GM23338 (cell line): ENCODE measurements around the gene OPRL1. TPM values are rescaled to one million over a fixed set of nuclear protein-coding genes. Genes with fewer than 3 reads are reported as not detected.

Experiments used
- ATAC-seq: fragments of 200-7000 bp; cut with Tn5 transposase; 3 replicates; pipeline ENCODE4 v1.9.1; 2020
- DNase-seq: peaks from one replicate; pipeline ENCODE4 v3.0.0-alpha.2; 2015; ENCODE audit warnings: low spot score
- H2AFZ ChIP-seq: fragments of 200-600 bp; sonication (generic); 2 replicates; pipeline ENCODE4 v1.8.0; 2016; ENCODE audit warnings: antibody characterized with exemption, mild to moderate bottlenecking, moderate library complexity
- H3F3A ChIP-seq: fragments of 200-600 bp; sonication (generic); replicated peaks from 2 replicates; pipeline ENCODE4 v1.8.0; 2017; ENCODE audit warnings: antibody characterized with exemption, mixed run types, low read depth
- H3K27ac ChIP-seq: fragments of 200-600 bp; sonication (generic); 2 replicates; pipeline ENCODE4 v1.6.1; 2016; ENCODE audit warnings: low read depth
- H3K27me3 ChIP-seq: fragments of 200-600 bp; sonication (generic); 2 replicates; pipeline ENCODE4 v1.8.0; 2016; ENCODE audit warnings: mild to moderate bottlenecking, mixed run types, moderate library complexity; ENCODE audit not compliant: insufficient read depth
- H3K36me3 ChIP-seq: fragments of 200-600 bp; sonication (generic); 2 replicates; pipeline ENCODE4 v1.8.0; 2016; ENCODE audit warnings: mild to moderate bottlenecking; ENCODE audit not compliant: insufficient read depth
- H3K4me1 ChIP-seq: fragments of 200-600 bp; sonication (generic); 2 replicates; pipeline ENCODE4 v1.8.0; 2016; ENCODE audit warnings: mild to moderate bottlenecking, moderate library complexity; ENCODE audit not compliant: insufficient read depth
- H3K4me2 ChIP-seq: fragments of 200-600 bp; sonication (generic); 2 replicates; pipeline ENCODE4 v1.7.1; 2017; ENCODE audit warnings: mixed run types
- H3K4me3 ChIP-seq: fragments of 200-600 bp; sonication (generic); 2 replicates; pipeline ENCODE4 v1.6.1; 2016; ENCODE audit warnings: mixed run types
- H3K79me2 ChIP-seq: fragments of 200-600 bp; sonication (generic); replicated peaks from 2 replicates; pipeline ENCODE4 v1.8.0; 2017; ENCODE audit warnings: mild to moderate bottlenecking; ENCODE audit not compliant: insufficient read depth
- H3K9me2 ChIP-seq: fragments of 200-600 bp; sonication (generic); 2 replicates; pipeline ENCODE4 v1.8.0; 2017; ENCODE audit not compliant: insufficient read depth
- H4K20me1 ChIP-seq: fragments of 200-600 bp; sonication (generic); replicated peaks from 2 replicates; pipeline ENCODE4 v1.8.0; 2017; ENCODE audit warnings: mild to moderate bottlenecking; ENCODE audit not compliant: insufficient read depth
- H3K27ac Mint-ChIP-seq: 2 replicates; pipeline ENCODE4 v1.8.0; 2020; ENCODE audit warnings: inconsistent platforms, mild to moderate bottlenecking, moderate library complexity, mixed read lengths
- H3K27me3 Mint-ChIP-seq: 3 replicates; pipeline ENCODE4 v1.8.0; 2022; ENCODE audit warnings: low read depth, mild to moderate bottlenecking, moderate library complexity, mixed read lengths, inconsistent platforms; ENCODE audit not compliant: insufficient read depth, poor library complexity
- H3K36me3 Mint-ChIP-seq: 3 replicates; pipeline ENCODE4 v1.8.0; 2021; ENCODE audit warnings: low read depth, mild to moderate bottlenecking, inconsistent platforms, moderate library complexity, mixed read lengths
- H3K4me1 Mint-ChIP-seq: 3 replicates; pipeline ENCODE4 v1.8.0; 2020; ENCODE audit warnings: mild to moderate bottlenecking, inconsistent platforms, mixed read lengths
- H3K4me3 Mint-ChIP-seq: 3 replicates; pipeline ENCODE4 v1.8.0; 2021; ENCODE audit warnings: moderate library complexity, mild to moderate bottlenecking, inconsistent platforms, mixed read lengths
- H3K9me3 Mint-ChIP-seq: 3 replicates; pipeline ENCODE4 v1.8.0; 2020; ENCODE audit warnings: moderate library complexity, mild to moderate bottlenecking, inconsistent platforms, mixed read lengths
- CREB1 ChIP-seq: fragments of 250-450 bp; sonication (Bioruptor Pico); IDR thresholded peaks from 2 replicates; pipeline ENCODE4 v1.5.0; 2020; ENCODE audit warnings: low read depth, mild to moderate bottlenecking, moderate library complexity
- EZH2 ChIP-seq: fragments of 200-600 bp; sonication (generic); IDR thresholded peaks from one replicate; pipeline ENCODE4 v1.8.0; 2017; ENCODE audit warnings: antibody characterized with exemption, mild to moderate bottlenecking, low read depth; ENCODE audit not compliant: unreplicated experiment
- EZH2phosphoT487 ChIP-seq: fragments of 200-600 bp; sonication (generic); IDR thresholded peaks from one replicate; pipeline ENCODE4 v1.8.1; 2018; ENCODE audit warnings: antibody characterized with exemption; ENCODE audit not compliant: unreplicated experiment
- JUNB ChIP-seq: IDR thresholded peaks from one replicate; pipeline ENCODE4 v1.6.1; 2016; ENCODE audit warnings: antibody characterized with exemption; ENCODE audit not compliant: unreplicated experiment
- NANOG ChIP-seq: IDR thresholded peaks from 2 replicates; pipeline ENCODE4 v1.6.1; 2016; ENCODE audit warnings: antibody characterized with exemption, borderline replicate concordance
- POLR2AphosphoS5 ChIP-seq: IDR thresholded peaks from 2 replicates; pipeline ENCODE4 v1.6.1; 2016; ENCODE audit warnings: antibody characterized with exemption, low read depth
- STAT1 ChIP-seq: IDR thresholded peaks from one replicate; pipeline ENCODE4 v1.6.1; 2016; ENCODE audit warnings: antibody characterized with exemption; ENCODE audit not compliant: unreplicated experiment
- ZNF114 ChIP-seq: fragments of 250-450 bp; sonication (Bioruptor Pico); IDR thresholded peaks from 2 replicates; pipeline ENCODE4 v1.5.0; 2020; ENCODE audit warnings: mild to moderate bottlenecking, moderate library complexity
- ZNF331 ChIP-seq: fragments of 250-450 bp; sonication (Bioruptor Pico); IDR thresholded peaks from 2 replicates; pipeline ENCODE4 v1.5.0; 2020; ENCODE audit warnings: low read depth, mild to moderate bottlenecking, moderate library complexity
- polyA plus RNA-seq: library from polyadenylated mRNA; unstranded; fragments of >200 nt; fragmentation: Nextera tagmentation; extraction: Ambion mirVana; gene quantifications from 2 replicates; pipeline ENCODE4 v1.2.1, GENCODE V29; 2016
- total RNA-seq: library from RNA; depleted of rRNA; stranded (reverse); fragments of >200 nt; shearing (Covaris generic); gene quantifications from 2 replicates; pipeline ENCODE4 v1.2.3, GENCODE V29; 2014
- TF ChIP-seq, protein P1 (sequence below): fragments of 250-450 bp; sonication (Bioruptor Pico); IDR thresholded peaks from 2 replicates; pipeline ENCODE4 v1.5.0; 2020; ENCODE audit warnings: mild to moderate bottlenecking, moderate library complexity
- TF ChIP-seq, protein P2 (sequence below): IDR thresholded peaks from 2 replicates; pipeline ENCODE4 v1.6.1; 2016; ENCODE audit warnings: antibody characterized with exemption
- TF ChIP-seq, protein P3 (sequence below), 2 experiments: fragments of 200-600 bp in 1 of 2; sonication (generic) in 1 of 2; conservative IDR thresholded peaks; 2 replicates each; pipeline versions ENCODE4 v1.5.1 to v1.6.1; 2016 to 2017; ENCODE audit warnings: antibody characterized with exemption in 2 of 2, low read depth in 2 of 2, mild to moderate bottlenecking in 2 of 2, moderate library complexity in 1 of 2
- TF ChIP-seq, protein P4 (sequence below): IDR thresholded peaks from one replicate; pipeline ENCODE4 v1.6.1; 2018; ENCODE audit warnings: antibody characterized with exemption; ENCODE audit not compliant: unreplicated experiment

OPRL1 gene
- total and polyA plus RNA-seq, 2 experiments from 2014 or later, result 0.27 to 1.1 TPM

DNA sequence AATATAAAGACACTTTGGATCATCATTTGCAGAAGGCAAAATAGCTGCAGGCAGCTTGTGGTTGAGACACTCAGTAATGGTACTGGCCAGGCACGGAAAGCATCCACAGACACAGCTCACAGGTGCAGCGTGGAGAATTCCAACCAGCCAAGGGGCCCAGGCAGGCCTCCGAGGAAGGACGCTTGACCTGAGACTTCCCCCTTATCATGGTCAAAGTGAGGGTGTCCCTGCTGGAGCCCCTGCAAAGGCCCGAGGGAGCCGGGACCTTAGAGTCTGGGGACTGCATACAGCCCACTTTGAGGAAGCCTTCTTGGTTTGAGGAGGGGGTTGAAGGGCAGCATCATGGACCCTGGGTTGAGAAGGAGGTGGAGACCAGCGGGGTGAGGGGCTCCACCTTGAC lies 69.3 kb downstream of the OPRL1 start:
- no peak overlapping the region for H3K27ac ChIP-seq
- no peaks in the 10 kb centered on the region; the same call in 1 of the 2 replicates for H3K9me2 ChIP-seq
- H3K4me3 ChIP-seq, result no peak overlapping the region
- H4K20me1 ChIP-seq, result no peaks in the 10 kb centered on the region
- Mint-ChIP-seq H3K36me3 (peaks cover 12% of the 10 kb centered on the region; the same call in 2 of the 3 replicates), H3K4me1 (peaks cover 19% of the 10 kb centered on the region), H3K27me3 (peaks cover 13% of the 10 kb centered on the region), H3K4me3 (no peak overlapping the region), H3K9me3 (peaks cover 28% of the 10 kb centered on the region), H3K27ac (no peak overlapping the region)
- ATAC-seq, result no peak
- no peaks in the 10 kb centered on the region for H3K27me3 ChIP-seq
- TF ChIP-seq POLR2AphosphoS5 (no peak), EZH2 (no peak), EZH2phosphoT487 (no peak), CREB1 (CRISPR knock-in tag) (no peak), ZNF114 (CRISPR knock-in tag) (no peak), ZNF331 (CRISPR knock-in tag) (no peak), JUNB (no peak), STAT1 (no peak), NANOG (no peak)
- TF ChIP-seq, protein P1, sequence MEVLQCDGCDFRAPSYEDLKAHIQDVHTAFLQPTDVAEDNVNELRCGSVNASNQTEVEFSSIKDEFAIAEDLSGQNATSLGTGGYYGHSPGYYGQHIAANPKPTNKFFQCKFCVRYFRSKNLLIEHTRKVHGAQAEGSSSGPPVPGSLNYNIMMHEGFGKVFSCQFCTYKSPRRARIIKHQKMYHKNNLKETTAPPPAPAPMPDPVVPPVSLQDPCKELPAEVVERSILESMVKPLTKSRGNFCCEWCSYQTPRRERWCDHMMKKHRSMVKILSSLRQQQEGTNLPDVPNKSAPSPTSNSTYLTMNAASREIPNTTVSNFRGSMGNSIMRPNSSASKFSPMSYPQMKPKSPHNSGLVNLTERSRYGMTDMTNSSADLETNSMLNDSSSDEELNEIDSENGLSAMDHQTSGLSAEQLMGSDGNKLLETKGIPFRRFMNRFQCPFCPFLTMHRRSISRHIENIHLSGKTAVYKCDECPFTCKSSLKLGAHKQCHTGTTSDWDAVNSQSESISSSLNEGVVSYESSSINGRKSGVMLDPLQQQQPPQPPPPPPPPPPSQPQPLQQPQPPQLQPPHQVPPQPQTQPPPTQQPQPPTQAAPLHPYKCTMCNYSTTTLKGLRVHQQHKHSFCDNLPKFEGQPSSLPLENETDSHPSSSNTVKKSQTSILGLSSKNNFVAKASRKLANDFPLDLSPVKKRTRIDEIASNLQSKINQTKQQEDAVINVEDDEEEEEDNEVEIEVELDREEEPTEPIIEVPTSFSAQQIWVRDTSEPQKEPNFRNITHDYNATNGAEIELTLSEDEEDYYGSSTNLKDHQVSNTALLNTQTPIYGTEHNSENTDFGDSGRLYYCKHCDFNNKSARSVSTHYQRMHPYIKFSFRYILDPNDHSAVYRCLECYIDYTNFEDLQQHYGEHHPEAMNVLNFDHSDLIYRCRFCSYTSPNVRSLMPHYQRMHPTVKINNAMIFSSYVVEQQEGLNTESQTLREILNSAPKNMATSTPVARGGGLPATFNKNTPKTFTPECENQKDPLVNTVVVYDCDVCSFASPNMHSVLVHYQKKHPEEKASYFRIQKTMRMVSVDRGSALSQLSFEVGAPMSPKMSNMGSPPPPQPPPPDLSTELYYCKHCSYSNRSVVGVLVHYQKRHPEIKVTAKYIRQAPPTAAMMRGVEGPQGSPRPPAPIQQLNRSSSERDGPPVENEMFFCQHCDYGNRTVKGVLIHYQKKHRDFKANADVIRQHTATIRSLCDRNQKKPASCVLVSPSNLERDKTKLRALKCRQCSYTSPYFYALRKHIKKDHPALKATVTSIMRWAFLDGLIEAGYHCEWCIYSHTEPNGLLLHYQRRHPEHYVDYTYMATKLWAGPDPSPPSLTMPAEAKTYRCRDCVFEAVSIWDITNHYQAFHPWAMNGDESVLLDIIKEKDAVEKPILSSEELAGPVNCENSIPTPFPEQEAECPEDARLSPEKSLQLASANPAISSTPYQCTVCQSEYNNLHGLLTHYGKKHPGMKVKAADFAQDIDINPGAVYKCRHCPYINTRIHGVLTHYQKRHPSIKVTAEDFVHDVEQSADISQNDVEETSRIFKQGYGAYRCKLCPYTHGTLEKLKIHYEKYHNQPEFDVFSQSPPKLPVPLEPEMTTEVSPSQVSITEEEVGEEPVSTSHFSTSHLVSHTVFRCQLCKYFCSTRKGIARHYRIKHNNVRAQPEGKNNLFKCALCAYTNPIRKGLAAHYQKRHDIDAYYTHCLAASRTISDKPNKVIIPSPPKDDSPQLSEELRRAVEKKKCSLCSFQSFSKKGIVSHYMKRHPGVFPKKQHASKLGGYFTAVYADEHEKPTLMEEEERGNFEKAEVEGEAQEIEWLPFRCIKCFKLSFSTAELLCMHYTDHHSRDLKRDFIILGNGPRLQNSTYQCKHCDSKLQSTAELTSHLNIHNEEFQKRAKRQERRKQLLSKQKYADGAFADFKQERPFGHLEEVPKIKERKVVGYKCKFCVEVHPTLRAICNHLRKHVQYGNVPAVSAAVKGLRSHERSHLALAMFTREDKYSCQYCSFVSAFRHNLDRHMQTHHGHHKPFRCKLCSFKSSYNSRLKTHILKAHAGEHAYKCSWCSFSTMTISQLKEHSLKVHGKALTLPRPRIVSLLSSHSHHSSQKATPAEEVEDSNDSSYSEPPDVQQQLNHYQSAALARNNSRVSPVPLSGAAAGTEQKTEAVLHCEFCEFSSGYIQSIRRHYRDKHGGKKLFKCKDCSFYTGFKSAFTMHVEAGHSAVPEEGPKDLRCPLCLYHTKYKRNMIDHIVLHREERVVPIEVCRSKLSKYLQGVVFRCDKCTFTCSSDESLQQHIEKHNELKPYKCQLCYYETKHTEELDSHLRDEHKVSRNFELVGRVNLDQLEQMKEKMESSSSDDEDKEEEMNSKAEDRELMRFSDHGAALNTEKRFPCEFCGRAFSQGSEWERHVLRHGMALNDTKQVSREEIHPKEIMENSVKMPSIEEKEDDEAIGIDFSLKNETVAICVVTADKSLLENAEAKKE, result no peak
- TF ChIP-seq, protein P2, sequence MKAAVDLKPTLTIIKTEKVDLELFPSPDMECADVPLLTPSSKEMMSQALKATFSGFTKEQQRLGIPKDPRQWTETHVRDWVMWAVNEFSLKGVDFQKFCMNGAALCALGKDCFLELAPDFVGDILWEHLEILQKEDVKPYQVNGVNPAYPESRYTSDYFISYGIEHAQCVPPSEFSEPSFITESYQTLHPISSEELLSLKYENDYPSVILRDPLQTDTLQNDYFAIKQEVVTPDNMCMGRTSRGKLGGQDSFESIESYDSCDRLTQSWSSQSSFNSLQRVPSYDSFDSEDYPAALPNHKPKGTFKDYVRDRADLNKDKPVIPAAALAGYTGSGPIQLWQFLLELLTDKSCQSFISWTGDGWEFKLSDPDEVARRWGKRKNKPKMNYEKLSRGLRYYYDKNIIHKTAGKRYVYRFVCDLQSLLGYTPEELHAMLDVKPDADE, result no peak
- TF ChIP-seq, protein P3, sequence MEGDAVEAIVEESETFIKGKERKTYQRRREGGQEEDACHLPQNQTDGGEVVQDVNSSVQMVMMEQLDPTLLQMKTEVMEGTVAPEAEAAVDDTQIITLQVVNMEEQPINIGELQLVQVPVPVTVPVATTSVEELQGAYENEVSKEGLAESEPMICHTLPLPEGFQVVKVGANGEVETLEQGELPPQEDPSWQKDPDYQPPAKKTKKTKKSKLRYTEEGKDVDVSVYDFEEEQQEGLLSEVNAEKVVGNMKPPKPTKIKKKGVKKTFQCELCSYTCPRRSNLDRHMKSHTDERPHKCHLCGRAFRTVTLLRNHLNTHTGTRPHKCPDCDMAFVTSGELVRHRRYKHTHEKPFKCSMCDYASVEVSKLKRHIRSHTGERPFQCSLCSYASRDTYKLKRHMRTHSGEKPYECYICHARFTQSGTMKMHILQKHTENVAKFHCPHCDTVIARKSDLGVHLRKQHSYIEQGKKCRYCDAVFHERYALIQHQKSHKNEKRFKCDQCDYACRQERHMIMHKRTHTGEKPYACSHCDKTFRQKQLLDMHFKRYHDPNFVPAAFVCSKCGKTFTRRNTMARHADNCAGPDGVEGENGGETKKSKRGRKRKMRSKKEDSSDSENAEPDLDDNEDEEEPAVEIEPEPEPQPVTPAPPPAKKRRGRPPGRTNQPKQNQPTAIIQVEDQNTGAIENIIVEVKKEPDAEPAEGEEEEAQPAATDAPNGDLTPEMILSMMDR (conservative IDR thresholded peaks at IDR 0.05; ENCODE audit: low read depth in 2 of 2), result no peak
- TF ChIP-seq, protein P4, sequence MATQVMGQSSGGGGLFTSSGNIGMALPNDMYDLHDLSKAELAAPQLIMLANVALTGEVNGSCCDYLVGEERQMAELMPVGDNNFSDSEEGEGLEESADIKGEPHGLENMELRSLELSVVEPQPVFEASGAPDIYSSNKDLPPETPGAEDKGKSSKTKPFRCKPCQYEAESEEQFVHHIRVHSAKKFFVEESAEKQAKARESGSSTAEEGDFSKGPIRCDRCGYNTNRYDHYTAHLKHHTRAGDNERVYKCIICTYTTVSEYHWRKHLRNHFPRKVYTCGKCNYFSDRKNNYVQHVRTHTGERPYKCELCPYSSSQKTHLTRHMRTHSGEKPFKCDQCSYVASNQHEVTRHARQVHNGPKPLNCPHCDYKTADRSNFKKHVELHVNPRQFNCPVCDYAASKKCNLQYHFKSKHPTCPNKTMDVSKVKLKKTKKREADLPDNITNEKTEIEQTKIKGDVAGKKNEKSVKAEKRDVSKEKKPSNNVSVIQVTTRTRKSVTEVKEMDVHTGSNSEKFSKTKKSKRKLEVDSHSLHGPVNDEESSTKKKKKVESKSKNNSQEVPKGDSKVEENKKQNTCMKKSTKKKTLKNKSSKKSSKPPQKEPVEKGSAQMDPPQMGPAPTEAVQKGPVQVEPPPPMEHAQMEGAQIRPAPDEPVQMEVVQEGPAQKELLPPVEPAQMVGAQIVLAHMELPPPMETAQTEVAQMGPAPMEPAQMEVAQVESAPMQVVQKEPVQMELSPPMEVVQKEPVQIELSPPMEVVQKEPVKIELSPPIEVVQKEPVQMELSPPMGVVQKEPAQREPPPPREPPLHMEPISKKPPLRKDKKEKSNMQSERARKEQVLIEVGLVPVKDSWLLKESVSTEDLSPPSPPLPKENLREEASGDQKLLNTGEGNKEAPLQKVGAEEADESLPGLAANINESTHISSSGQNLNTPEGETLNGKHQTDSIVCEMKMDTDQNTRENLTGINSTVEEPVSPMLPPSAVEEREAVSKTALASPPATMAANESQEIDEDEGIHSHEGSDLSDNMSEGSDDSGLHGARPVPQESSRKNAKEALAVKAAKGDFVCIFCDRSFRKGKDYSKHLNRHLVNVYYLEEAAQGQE, result no peak
- DNase-seq, result no peak
- no peak overlapping the region for H2AFZ ChIP-seq
- peaks cover 7% of the 10 kb centered on the region; the same call in 1 of the 2 replicates for H3K4me1 ChIP-seq
- no peaks in the 10 kb centered on the region for H3K36me3 ChIP-seq
- H3F3A ChIP-seq, result 0 out of 2 replicates have a peak, but pooled peaks cover 7% of the 10 kb centered on the region
- H3K4me2 ChIP-seq, result no peak overlapping the region
- no peaks in the 10 kb centered on the region for H3K79me2 ChIP-seq
